Femur (tissue), 1 donor: ENCODE results near the gene CENPP.

Source experiments
- DNase-seq: peaks from one replicate; pipeline ENCODE4 v3.0.0-alpha.2; 2017

Gene CENPP

GRCh38 chr9:92664394-92665152, 338.8 kb downstream of the CENPP start:
- no peak for DNase-seq

- DNase-seq, result no peak
Measured at GRCh38 chr9:92665836-92666235, 340.1 kb downstream of the CENPP start.

DNA sequence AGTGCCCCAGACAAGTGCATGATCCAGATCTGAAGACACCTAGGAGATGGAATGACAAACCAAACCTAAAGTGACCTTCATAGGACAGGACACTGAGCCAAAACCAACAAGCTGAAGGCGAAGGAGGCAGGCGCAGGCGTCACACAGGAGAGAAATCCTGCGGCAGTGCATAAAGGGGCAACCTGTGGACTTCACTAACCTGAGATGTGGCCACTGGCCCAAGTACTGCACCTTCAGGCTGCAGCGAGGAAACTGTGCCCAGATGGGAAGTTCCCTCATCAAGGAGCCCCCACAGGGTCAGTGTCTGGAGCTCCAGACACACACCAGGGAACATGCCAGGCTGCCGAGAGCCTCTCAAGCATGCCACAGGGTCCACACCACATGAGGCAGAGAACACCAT, 340.5 kb downstream of the CENPP start:
- DNase-seq, result no peak

DNA sequence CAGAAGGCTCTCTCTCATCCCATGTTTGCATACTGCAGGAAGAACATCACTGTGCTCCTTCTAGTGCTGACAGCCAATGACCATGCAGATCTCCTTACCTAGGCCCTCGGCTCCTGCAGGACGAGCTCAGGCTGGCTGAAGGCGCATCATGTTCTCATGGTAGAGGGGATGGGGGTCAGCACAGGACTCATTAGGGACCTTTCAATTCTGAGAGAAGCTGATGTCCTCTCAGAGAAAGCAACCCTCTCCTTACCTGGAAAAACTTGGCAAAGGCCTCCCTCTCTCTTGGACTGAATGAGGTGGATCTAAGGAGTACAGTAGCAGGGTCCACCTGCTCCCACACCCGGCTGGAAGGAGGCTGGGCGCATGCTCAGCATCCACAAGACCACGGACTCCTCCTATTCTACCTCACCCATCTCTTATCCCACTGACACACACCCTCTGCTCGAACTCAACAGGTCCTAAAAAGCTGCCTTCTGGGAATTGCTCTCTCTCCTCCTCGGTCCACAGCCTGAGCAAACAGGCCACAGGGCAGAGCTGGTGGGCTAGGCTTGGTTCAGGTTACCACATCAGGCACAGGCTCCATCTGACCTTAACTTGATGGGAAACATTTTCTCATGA, 341.3 kb downstream of the CENPP start:
- no peak for DNase-seq

DNA sequence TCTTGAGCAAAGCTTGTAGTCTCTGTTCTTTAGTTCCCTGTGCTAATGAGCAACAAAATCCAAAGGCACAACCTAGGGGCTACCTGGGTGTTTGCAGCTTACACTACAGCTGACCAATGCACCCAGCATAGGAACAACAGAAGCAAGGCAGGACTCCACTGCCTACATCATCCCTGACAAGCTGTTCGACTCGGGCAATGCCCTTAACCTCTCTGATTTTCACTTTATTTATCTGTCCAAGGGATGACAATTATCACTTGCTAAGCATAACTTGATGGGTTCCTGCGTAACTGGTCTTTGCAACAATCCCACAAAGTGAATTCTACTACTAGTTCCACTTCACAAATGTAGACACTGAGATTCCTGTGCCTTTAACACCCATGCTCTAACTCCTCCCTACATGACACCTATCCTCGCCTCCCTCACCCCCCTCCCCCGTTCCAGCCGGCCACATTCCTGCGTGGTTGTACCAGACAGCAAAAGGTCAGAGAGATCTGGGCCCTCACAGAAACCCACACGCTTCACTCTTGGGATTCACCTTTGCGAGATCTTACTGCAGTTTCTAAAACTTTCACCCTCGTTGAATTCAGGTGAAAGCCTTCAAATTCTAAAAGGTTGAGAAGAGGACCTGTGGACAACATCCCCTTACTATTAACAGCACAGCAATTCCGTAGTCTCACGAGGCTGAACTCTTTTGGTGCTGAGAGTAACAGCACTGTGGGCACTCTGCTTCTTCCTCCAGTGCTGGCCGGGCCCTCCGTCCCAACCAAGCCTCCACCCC, 343.2 kb downstream of the CENPP start:
- no peak for DNase-seq

DNA sequence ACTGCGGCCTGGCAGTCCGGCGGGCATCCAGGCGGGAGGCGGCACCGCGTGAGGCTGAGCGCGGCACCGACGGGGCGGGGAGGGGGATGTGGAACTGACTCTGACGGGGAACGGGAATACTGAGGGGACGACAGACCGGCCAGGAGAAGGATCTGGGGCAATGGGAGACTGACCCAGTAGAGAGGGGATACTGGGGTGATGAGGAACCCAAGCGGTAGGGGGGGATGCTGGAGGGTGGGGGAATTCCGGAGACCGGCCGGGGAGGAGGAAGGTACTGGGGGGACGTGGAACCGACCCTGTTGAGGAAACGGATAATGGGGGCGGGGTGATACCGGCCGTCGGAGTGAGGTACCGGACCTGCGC, 343.8 kb downstream of the CENPP start:
- DNase-seq, result peak; percentile 68
